Neural cell (in vitro differentiated cells): ENCODE data around the gene TGM5. TPM values are rescaled to one million over a fixed set of nuclear protein-coding genes. Genes with fewer than 3 reads are reported as not detected.

ENCODE experiments used
- H2AFZ ChIP-seq: fragments of 200-600, 300-800 bp; sonication (generic), shearing (Covaris generic); 2 replicates; pipeline ENCODE4 v1.6.0; 2014; ENCODE audit warnings: low read depth, mild to moderate bottlenecking, antibody characterized with exemption, low read length, moderate library complexity
- H3F3A ChIP-seq: fragments of 200-600 bp; shearing (Covaris generic); 2 replicates; pipeline ENCODE4 v1.6.1; 2016; ENCODE audit warnings: mild to moderate bottlenecking, moderate library complexity, mixed read lengths, antibody characterized with exemption, low read length; ENCODE audit not compliant: insufficient read depth, poor library complexity, severe bottlenecking
- H3K27ac ChIP-seq: fragments of 200-600, 300-800 bp; sonication (generic), shearing (Covaris generic); 2 replicates; pipeline ENCODE4 v1.5.1; 2014; ENCODE audit warnings: mild to moderate bottlenecking, low read length, moderate library complexity
- H3K27me3 ChIP-seq: fragments of 300-800, 200-600 bp; sonication (generic), shearing (Covaris generic); 2 replicates; pipeline ENCODE4 v1.6.0; 2014; ENCODE audit warnings: mild to moderate bottlenecking, low read depth, low read length, moderate library complexity; ENCODE audit not compliant: insufficient read depth
- H3K36me3 ChIP-seq: fragments of 300-800, 200-600 bp; sonication (generic), shearing (Covaris generic); 2 replicates; pipeline ENCODE4 v1.5.1; 2014; ENCODE audit warnings: mild to moderate bottlenecking, antibody characterized with exemption, low read length, moderate library complexity; ENCODE audit not compliant: insufficient read depth
- H3K4me2 ChIP-seq: fragments of 300-800, 200-600 bp; sonication (generic), shearing (Covaris generic); 2 replicates; pipeline ENCODE4 v1.6.0; 2014; ENCODE audit warnings: mild to moderate bottlenecking, low read length
- H3K4me3 ChIP-seq: fragments of 300-800, 200-600 bp; sonication (generic), shearing (Covaris generic); 2 replicates; pipeline ENCODE4 v1.5.1; 2014; ENCODE audit warnings: mild to moderate bottlenecking, low read length, moderate library complexity
- H3K79me2 ChIP-seq: fragments of 200-600 bp; shearing (Covaris generic); replicated peaks from 2 replicates; pipeline ENCODE4 v1.6.0; 2014; ENCODE audit warnings: mild to moderate bottlenecking, low read length, moderate library complexity; ENCODE audit not compliant: insufficient read depth
- H3K9ac ChIP-seq: fragments of 300-800, 200-600 bp; sonication (generic), shearing (Covaris generic); 2 replicates; pipeline ENCODE4 v1.6.1; 2016; ENCODE audit warnings: mild to moderate bottlenecking, low read length, mixed read lengths
- H3K9me2 ChIP-seq: fragments of 200-600 bp; shearing (Covaris generic); 2 replicates; pipeline ENCODE4 v1.6.1; 2016; ENCODE audit warnings: mild to moderate bottlenecking, low read length, mixed read lengths; ENCODE audit not compliant: insufficient read depth
- H3K9me3 ChIP-seq: fragments of 200-600, 300-800 bp; sonication (generic), shearing (Covaris generic); 2 replicates; pipeline ENCODE4 v1.6.1; 2016; ENCODE audit warnings: mild to moderate bottlenecking, mixed run types, low read length, moderate library complexity, mixed read lengths
- H4K20me1 ChIP-seq: fragments of 200-600 bp; shearing (Covaris generic); 2 replicates; pipeline ENCODE4 v1.6.1; 2016; ENCODE audit warnings: mild to moderate bottlenecking, mixed run types; ENCODE audit not compliant: insufficient read depth
- EP300 ChIP-seq: fragments of 450-650 bp; conservative IDR thresholded peaks from 2 replicates; pipeline ENCODE4 v1.6.1; 2014; ENCODE audit warnings: antibody characterized with exemption, mild to moderate bottlenecking, moderate library complexity; ENCODE audit not compliant: poor library complexity, severe bottlenecking
- EZH2 ChIP-seq: fragments of 200-600, 300-800 bp; shearing (Covaris generic), sonication (generic); IDR thresholded peaks from 2 replicates; pipeline ENCODE4 v1.6.1; 2014; ENCODE audit warnings: antibody characterized with exemption, low read length, borderline replicate concordance, mild to moderate bottlenecking; ENCODE audit not compliant: insufficient read depth, poor library complexity, severe bottlenecking
- MXI1 ChIP-seq: fragments of 450-650 bp; conservative IDR thresholded peaks from 2 replicates; pipeline ENCODE4 v1.6.1; 2014; ENCODE audit warnings: antibody characterized with exemption, mild to moderate bottlenecking; ENCODE audit not compliant: poor library complexity, severe bottlenecking
- POLR2AphosphoS5 ChIP-seq: IDR thresholded peaks from 2 replicates; pipeline ENCODE4 v1.6.1; 2012
- RAD21 ChIP-seq: fragments of 450-650 bp; conservative IDR thresholded peaks from 2 replicates; pipeline ENCODE4 v1.6.1; 2014; ENCODE audit warnings: antibody characterized with exemption, mild to moderate bottlenecking, moderate library complexity
- TAF1 ChIP-seq: IDR thresholded peaks from 2 replicates; pipeline ENCODE4 v1.6.1; 2012; ENCODE audit warnings: low read depth
- polyA plus RNA-seq: library from polyadenylated mRNA; depleted of rRNA; stranded (reverse); fragments of >200 nt; gene quantifications from 2 replicates; pipeline ENCODE4 v1.2.3, GENCODE V29; 2014
- TF ChIP-seq, protein P1 (sequence below): IDR thresholded peaks from 2 replicates; pipeline ENCODE4 v1.6.1; 2012; ENCODE audit warnings: borderline replicate concordance
- TF ChIP-seq, protein P2 (sequence below): fragments of 450-650 bp; IDR thresholded peaks from 2 replicates; pipeline ENCODE4 v1.5.1; 2014; ENCODE audit warnings: antibody characterized with exemption, mild to moderate bottlenecking, moderate library complexity; ENCODE audit not compliant: poor library complexity, severe bottlenecking

The TGM5 gene
- polyA plus RNA-seq, 1 donor from 2014 or later = not detected

DNA sequence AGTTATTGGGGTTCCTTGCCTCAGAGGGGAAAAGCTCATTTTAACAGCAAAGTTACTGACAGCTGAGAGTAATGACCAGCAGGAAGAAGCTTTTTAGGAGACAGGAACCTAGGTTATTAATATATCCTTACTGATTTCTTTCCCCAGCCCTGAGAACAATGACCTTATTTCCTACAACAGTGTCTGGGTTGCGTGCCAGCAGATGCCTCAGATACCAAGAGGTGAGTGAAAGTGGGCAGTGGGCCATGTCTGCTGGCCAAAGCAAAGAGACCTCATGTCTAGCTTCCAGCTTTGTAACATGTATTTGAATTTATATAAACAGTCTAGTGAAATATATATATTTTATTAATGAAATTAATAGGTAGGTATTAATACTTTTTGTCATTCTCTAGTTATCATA is 76.5 kb downstream of the TGM5 start:
- Histone ChIP-seq H3K4me2 (no peak overlapping the region), H3K36me3 (no peaks in the 10 kb centered on the region), H3K9me3 (no peaks in the 10 kb centered on the region)

DNA sequence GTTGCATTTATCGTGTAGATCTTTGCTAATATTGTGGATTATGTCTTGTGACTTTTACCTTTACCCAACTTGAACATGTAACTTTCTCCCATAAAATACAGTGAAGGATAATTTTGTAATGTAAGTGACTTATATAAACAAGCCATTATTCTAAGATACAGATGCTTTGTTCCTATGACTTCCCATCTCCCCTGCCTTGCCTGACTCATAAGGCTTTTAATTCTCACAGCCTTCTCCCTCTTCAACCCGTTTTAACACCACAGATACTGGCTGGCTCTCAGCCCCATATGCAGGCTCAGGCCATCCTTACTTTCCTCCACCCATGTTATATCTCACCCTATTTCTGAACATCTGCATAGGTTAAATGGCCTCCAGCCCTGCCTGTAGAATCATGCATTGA is 77.4 kb downstream of the TGM5 start:
- H3F3A ChIP-seq = no peaks in the 10 kb centered on the region
- H3K4me3 ChIP-seq = no peak overlapping the region
- no peak overlapping the region for H3K27ac ChIP-seq
- H3K9ac ChIP-seq = no peak overlapping the region
- H3K79me2 ChIP-seq = peaks cover 16% of the 10 kb centered on the region
- H4K20me1 ChIP-seq = no peaks in the 10 kb centered on the region
- no peaks in the 10 kb centered on the region for H3K36me3 ChIP-seq
- no peak overlapping the region for H3K4me2 ChIP-seq
- TF ChIP-seq, protein P1, sequence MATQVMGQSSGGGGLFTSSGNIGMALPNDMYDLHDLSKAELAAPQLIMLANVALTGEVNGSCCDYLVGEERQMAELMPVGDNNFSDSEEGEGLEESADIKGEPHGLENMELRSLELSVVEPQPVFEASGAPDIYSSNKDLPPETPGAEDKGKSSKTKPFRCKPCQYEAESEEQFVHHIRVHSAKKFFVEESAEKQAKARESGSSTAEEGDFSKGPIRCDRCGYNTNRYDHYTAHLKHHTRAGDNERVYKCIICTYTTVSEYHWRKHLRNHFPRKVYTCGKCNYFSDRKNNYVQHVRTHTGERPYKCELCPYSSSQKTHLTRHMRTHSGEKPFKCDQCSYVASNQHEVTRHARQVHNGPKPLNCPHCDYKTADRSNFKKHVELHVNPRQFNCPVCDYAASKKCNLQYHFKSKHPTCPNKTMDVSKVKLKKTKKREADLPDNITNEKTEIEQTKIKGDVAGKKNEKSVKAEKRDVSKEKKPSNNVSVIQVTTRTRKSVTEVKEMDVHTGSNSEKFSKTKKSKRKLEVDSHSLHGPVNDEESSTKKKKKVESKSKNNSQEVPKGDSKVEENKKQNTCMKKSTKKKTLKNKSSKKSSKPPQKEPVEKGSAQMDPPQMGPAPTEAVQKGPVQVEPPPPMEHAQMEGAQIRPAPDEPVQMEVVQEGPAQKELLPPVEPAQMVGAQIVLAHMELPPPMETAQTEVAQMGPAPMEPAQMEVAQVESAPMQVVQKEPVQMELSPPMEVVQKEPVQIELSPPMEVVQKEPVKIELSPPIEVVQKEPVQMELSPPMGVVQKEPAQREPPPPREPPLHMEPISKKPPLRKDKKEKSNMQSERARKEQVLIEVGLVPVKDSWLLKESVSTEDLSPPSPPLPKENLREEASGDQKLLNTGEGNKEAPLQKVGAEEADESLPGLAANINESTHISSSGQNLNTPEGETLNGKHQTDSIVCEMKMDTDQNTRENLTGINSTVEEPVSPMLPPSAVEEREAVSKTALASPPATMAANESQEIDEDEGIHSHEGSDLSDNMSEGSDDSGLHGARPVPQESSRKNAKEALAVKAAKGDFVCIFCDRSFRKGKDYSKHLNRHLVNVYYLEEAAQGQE = no peak
- TF ChIP-seq EP300 (no peak), MXI1 (no peak), EZH2 (no peak), RAD21 (no peak)
- TF ChIP-seq, protein P2, sequence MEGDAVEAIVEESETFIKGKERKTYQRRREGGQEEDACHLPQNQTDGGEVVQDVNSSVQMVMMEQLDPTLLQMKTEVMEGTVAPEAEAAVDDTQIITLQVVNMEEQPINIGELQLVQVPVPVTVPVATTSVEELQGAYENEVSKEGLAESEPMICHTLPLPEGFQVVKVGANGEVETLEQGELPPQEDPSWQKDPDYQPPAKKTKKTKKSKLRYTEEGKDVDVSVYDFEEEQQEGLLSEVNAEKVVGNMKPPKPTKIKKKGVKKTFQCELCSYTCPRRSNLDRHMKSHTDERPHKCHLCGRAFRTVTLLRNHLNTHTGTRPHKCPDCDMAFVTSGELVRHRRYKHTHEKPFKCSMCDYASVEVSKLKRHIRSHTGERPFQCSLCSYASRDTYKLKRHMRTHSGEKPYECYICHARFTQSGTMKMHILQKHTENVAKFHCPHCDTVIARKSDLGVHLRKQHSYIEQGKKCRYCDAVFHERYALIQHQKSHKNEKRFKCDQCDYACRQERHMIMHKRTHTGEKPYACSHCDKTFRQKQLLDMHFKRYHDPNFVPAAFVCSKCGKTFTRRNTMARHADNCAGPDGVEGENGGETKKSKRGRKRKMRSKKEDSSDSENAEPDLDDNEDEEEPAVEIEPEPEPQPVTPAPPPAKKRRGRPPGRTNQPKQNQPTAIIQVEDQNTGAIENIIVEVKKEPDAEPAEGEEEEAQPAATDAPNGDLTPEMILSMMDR = no peak
- H3K27me3 ChIP-seq = no peaks in the 10 kb centered on the region
- H3K9me2 ChIP-seq = no peaks in the 10 kb centered on the region
- no peaks in the 10 kb centered on the region for H3K9me3 ChIP-seq
- no peak overlapping the region for H2AFZ ChIP-seq

More for the DNA sequence above, 76.5 kb downstream of the TGM5 start:
- Histone ChIP-seq H3K27me3 (no peaks in the 10 kb centered on the region), H3F3A (no peaks in the 10 kb centered on the region), H4K20me1 (no peaks in the 10 kb centered on the region), H2AFZ (no peak overlapping the region), H3K9ac (no peak overlapping the region), H3K4me3 (no peak overlapping the region), H3K79me2 (peaks cover 16% of the 10 kb centered on the region), H3K9me2 (no peaks in the 10 kb centered on the region), H3K27ac (no peak overlapping the region)
- TF ChIP-seq EP300 (no peak), POLR2AphosphoS5 (no peak), EZH2 (no peak), RAD21 (no peak), TAF1 (no peak)
- TF ChIP-seq, protein P1 = no peak
- TF ChIP-seq, protein P2 = no peak
